NOMO-1 (cell line): Measurements from ENCODE around the gene FBXO44.

Experiments used
- DNase-seq, 2 experiments: peaks; one replicate each; lab custom pipeline; 2025; ENCODE audit not compliant: unreplicated experiment in 2 of 2; lab: John Stamatoyannopoulos, UW

FBXO44 gene

DNA sequence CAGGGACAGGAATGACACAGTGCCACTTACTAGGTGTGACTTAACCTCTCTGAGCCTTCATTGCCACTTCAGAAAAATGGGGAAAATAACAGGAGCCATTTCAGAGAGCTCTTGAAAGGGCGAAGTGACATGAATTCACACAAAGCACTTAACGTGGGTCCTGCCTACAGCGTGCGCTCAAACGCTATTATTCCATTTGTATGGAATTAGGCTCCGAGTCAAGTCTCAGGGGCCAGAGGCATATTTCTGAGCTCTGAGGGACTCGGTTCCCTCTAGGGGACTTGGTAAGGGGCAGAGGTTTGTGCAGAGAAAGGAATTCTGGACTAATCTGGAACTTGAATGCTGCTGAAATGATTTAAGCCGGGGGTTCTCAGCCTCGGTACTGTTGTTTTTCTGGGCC is 50.9 kb downstream of the FBXO44 start:
- DNase-seq = no peak

DNA sequence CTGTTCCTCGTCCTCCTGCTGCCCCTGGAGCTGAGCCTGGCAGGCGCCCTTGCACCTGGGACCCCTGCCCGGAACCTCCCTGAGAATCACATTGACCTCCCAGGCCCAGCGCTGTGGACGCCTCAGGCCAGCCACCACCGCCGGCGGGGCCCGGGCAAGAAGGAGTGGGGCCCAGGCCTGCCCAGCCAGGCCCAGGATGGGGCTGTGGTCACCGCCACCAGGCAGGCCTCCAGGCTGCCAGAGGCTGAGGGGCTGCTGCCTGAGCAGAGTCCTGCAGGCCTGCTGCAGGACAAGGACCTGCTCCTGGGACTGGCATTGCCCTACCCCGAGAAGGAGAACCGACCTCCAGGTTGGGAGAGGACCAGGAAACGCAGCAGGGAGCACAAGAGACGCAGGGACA is 51.6 kb downstream of the FBXO44 start:
- DNase-seq = no peak

DNA sequence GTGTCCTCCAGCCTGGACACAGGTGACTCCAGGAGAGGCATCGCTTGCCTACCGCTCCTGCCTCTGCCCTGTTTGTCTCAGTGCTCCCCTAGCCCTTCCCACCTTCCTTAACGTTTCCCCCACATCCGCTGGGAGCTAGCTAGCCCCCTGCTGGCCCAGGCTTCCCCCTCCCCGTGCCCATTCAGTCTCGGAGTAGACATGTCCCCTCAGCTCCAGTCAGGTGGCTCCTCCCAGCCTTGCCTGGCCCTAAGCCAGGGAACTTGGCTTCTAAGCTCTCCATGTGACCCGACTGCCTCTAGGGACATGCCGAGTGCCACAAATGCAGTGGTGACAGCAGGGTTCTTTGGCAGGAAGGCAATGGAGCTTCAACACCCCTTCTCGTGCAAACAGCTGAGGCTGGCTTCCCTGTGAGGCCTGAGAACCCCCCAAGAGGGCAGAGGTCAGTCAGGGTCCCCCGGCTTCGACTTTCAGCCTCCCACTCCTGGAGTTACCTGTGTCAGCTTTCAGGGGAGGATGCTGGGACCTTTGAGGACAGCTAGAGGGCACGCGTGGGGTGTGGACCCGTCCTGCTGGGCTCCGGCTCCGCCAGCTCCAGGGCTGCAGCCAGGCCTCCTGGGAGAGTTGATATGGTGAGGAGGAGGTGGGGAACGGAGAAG is 53.1 kb downstream of the FBXO44 start:
- DNase-seq = no peak

DNA sequence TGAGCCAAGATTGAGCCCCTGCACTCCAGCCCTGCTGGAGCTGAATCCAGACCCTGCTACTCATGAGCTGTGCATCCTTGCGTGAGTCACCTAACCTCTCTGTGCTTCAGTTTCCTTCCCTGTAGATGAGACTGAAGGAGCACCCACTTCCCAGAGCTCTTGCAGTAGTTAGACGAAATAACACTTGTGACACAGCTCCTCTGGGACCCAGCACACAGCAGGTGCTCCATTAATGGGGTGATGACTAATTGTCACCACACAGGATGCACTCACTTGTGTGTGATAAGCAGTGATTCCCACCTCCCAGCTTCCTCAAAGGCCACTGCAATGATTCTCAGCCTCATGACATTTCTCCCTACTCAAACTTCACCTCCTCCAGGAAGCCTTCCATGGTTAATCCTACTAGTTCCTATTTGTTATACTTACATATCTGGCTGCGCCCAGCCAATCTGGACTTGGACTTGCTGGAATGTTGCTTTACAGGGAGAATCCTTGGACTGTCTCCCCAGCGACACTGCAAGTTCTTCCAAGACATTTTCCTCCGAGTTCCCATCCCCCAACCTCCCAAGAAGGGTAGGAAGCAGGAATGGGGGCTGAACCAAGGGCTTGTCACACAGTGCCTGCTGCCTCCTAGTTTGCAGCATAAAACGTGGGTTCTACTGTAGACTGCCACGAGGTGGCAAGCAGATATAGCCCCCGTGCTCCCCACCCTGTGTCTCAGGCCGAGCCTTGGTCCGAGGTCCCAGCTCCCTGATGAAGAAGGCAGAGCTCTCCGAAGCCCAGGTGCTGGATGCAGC is 54.1 kb downstream of the FBXO44 start:
- DNase-seq = no peak

DNA sequence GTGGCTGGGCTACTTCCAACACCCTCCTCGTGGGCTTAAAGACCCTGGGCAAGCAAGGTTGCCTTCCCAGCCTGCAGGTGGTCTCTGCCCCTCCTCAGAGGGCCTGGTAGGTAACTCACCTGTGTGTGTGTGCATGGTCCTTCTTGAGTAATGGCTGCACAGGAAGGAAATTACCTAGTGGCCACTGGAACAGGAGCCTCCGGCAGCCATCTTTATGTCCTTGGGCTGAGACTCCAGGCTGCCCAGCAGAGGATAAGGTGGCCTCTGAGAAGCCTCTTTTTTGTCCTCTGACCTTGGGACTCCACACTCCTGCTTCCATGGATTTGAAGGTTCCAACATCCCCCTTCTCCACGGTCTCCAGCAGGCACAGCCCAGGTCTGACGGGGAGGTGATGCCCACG is 56.8 kb downstream of the FBXO44 start:
- no peak for DNase-seq

DNA sequence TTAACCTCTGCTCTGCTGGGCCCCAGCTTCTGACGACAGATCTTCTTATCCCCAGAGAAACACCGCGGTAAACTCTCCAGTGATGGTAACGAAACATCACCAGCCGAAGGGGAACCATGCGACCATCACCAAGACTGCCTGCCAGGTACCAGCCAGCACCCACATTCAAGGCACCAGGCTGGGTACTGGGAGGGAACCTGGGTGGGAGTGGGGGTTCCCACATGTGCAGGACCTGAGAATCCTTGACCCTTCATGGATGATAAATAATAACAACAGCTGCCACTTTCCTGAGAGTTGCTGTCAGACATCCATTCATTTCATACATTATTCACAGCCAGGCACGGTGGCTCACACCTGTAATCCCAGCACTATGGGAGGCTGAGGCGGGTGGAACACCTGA is 57.6 kb downstream of the FBXO44 start:
- DNase-seq = no peak
